ENCODE measurements around the gene ANKLE2. TPM values are rescaled to one million over a fixed set of nuclear protein-coding genes. Genes with fewer than 3 reads are reported as not detected.
"Not testable (repeated sequence)": the region's sequence is repeated elsewhere in the genome, so short reads cannot be mapped to it uniquely, and the experiment has no call there.

ANKLE2 gene
- total RNA-seq, 1 donor from 2014 or later = 96.2 TPM

GRCh38 chr12:132797820-132798570 is 36.4 kb upstream of the ANKLE2 start:
- no peak for DNase-seq (ENCODE audit: low spot score)
- Mint-ChIP-seq H3K27ac (ENCODE audit: unreplicated experiment) (no peak overlapping the region), H3K4me1 (ENCODE audit: unreplicated experiment) (no peaks in the 10 kb centered on the region), H3K9me3 (ENCODE audit: unreplicated experiment) (no peaks in the 10 kb centered on the region), H3K36me3 (ENCODE audit: low read depth, unreplicated experiment) (peaks cover 36% of the 10 kb centered on the region), H3K27me3 (ENCODE audit: unreplicated experiment) (peaks cover 2% of the 10 kb centered on the region), H3K4me3 (ENCODE audit: unreplicated experiment) (no peak overlapping the region)
- no peak for TF ChIP-seq CTCF (IDR thresholded peaks at IDR 0.05; ENCODE audit: unreplicated experiment)

- DNase-seq (ENCODE audit: low spot score) = no peak
Observed at GRCh38 chr12:132795847-132796246, 34.2 kb upstream of the ANKLE2 start.

GRCh38 chr12:132791940-132792339 is 30.3 kb upstream of the ANKLE2 start:
- DNase-seq (ENCODE audit: low spot score); H3K9me3 Mint-ChIP-seq (ENCODE audit: unreplicated experiment); H3K27ac Mint-ChIP-seq (ENCODE audit: unreplicated experiment); H3K4me1 Mint-ChIP-seq (ENCODE audit: unreplicated experiment); H3K27me3 Mint-ChIP-seq (ENCODE audit: unreplicated experiment); H3K4me3 Mint-ChIP-seq (ENCODE audit: unreplicated experiment): not testable (repeated sequence)
- H3K36me3 Mint-ChIP-seq (ENCODE audit: low read depth, unreplicated experiment) = peaks cover 42% of the 10 kb centered on the region

More at GRCh38 chr12:132795847-132796246, 34.2 kb upstream of the ANKLE2 start:
- peaks cover 1% of the 10 kb centered on the region for H3K27me3 Mint-ChIP-seq (ENCODE audit: unreplicated experiment)
- no peaks in the 10 kb centered on the region for H3K4me1 Mint-ChIP-seq (ENCODE audit: unreplicated experiment)
- H3K4me3 Mint-ChIP-seq (ENCODE audit: unreplicated experiment) = no peak overlapping the region
- H3K27ac Mint-ChIP-seq (ENCODE audit: unreplicated experiment) = no peak overlapping the region
- no peak for TF ChIP-seq CTCF (IDR thresholded peaks at IDR 0.05; ENCODE audit: unreplicated experiment)
- H3K9me3 Mint-ChIP-seq (ENCODE audit: unreplicated experiment) = no peaks in the 10 kb centered on the region
- H3K36me3 Mint-ChIP-seq (ENCODE audit: low read depth, unreplicated experiment) = peaks cover 29% of the 10 kb centered on the region

GRCh38 chr12:132789099-132789471 is 27.5 kb upstream of the ANKLE2 start:
- no peak for DNase-seq (ENCODE audit: low spot score)
- Mint-ChIP-seq H3K27me3 (ENCODE audit: unreplicated experiment) (peaks cover 16% of the 10 kb centered on the region), H3K4me3 (ENCODE audit: unreplicated experiment) (peak overlapping the region; percentile 73), H3K9me3 (ENCODE audit: unreplicated experiment) (no peaks in the 10 kb centered on the region), H3K27ac (ENCODE audit: unreplicated experiment) (no peak overlapping the region), H3K4me1 (ENCODE audit: unreplicated experiment) (peaks cover 4% of the 10 kb centered on the region), H3K36me3 (ENCODE audit: low read depth, unreplicated experiment) (peaks cover 59% of the 10 kb centered on the region)
- no peak for TF ChIP-seq CTCF (IDR thresholded peaks at IDR 0.05; ENCODE audit: unreplicated experiment)

GRCh38 chr12:132788375-132789098 is 26.9 kb upstream of the ANKLE2 start:
- Mint-ChIP-seq H3K4me3 (ENCODE audit: unreplicated experiment) (peak overlapping the region; percentile 73), H3K9me3 (ENCODE audit: unreplicated experiment) (no peaks in the 10 kb centered on the region)

More at GRCh38 chr12:132788375-132789098, 26.9 kb upstream of the ANKLE2 start:
- no peak for TF ChIP-seq CTCF (IDR thresholded peaks at IDR 0.05; ENCODE audit: unreplicated experiment)
- H3K36me3 Mint-ChIP-seq (ENCODE audit: low read depth, unreplicated experiment) = peaks cover 57% of the 10 kb centered on the region
- peak overlapping the region; percentile 67 for H3K27ac Mint-ChIP-seq (ENCODE audit: unreplicated experiment)
- H3K27me3 Mint-ChIP-seq (ENCODE audit: unreplicated experiment) = peaks cover 15% of the 10 kb centered on the region
- DNase-seq (ENCODE audit: low spot score) = no peak
- peaks cover 4% of the 10 kb centered on the region for H3K4me1 Mint-ChIP-seq (ENCODE audit: unreplicated experiment)
